GM23338 (cell line): ENCODE measurements around the gene ACTR8.

Experiments used
- EZH2 ChIP-seq: fragments of 200-600 bp; sonication (generic); IDR thresholded peaks from one replicate; pipeline ENCODE4 v1.8.0; 2017; ENCODE audit warnings: antibody characterized with exemption, mild to moderate bottlenecking, low read depth; ENCODE audit not compliant: unreplicated experiment
- JUNB ChIP-seq: IDR thresholded peaks from one replicate; pipeline ENCODE4 v1.6.1; 2016; ENCODE audit warnings: antibody characterized with exemption; ENCODE audit not compliant: unreplicated experiment
- POLR2AphosphoS5 ChIP-seq: IDR thresholded peaks from 2 replicates; pipeline ENCODE4 v1.6.1; 2016; ENCODE audit warnings: antibody characterized with exemption, low read depth
- ZNF114 ChIP-seq: fragments of 250-450 bp; sonication (Bioruptor Pico); IDR thresholded peaks from 2 replicates; pipeline ENCODE4 v1.5.0; 2020; ENCODE audit warnings: mild to moderate bottlenecking, moderate library complexity
- ZNF331 ChIP-seq: fragments of 250-450 bp; sonication (Bioruptor Pico); IDR thresholded peaks from 2 replicates; pipeline ENCODE4 v1.5.0; 2020; ENCODE audit warnings: low read depth, mild to moderate bottlenecking, moderate library complexity
- TF ChIP-seq, protein P1 (sequence below), 2 experiments: fragments of 200-600 bp in 1 of 2; sonication (generic) in 1 of 2; conservative IDR thresholded peaks; 2 replicates each; pipeline versions ENCODE4 v1.5.1 to v1.6.1; 2016 to 2017; ENCODE audit warnings: antibody characterized with exemption in 2 of 2, low read depth in 2 of 2, mild to moderate bottlenecking in 2 of 2, moderate library complexity in 1 of 2

DNA sequence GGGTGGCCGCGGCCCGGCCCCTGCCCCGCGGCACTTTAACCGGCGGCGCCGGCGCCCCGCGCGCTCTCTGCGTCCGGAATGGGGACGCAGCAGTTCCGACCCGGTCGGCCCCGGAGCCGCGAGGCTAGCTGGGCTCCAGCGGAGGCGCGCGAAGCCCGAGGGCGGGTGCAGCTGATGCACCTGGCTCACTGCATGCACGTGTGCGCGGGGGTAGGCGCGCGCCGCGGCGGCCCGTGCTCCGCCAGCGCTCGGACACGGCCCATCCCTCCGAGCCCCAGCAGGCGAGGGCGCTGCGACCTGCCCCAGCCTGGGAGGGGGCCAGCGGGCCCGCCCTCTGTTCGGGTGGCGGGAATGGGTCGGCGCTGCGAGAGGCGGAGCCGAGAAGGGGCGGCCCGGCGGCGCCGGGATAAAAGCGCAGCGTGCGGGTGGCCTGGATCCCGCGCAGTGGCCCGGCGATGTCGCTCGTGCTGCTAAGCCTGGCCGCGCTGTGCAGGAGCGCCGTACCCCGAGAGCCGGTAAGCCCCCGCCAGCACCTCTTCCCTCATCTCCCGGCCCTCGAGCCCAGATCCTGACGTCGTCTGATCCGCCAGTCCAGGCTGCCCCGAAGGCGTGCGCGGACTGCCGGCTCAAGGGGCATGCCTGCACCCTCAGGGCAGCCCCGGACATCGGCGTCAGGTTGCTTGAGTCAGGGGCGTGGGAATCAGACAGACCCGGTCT is 35.7 kb downstream of the ACTR8 start, which contains the start of the genes CHDH and IL17RB:
- TF ChIP-seq EZH2 (no peak), POLR2AphosphoS5 (0 out of 2 replicates have a peak, but pooled peaks have one; percentile 45), ZNF331 (CRISPR knock-in tag) (no peak), ZNF114 (CRISPR knock-in tag) (no peak), JUNB (no peak)
- TF ChIP-seq, protein P1, sequence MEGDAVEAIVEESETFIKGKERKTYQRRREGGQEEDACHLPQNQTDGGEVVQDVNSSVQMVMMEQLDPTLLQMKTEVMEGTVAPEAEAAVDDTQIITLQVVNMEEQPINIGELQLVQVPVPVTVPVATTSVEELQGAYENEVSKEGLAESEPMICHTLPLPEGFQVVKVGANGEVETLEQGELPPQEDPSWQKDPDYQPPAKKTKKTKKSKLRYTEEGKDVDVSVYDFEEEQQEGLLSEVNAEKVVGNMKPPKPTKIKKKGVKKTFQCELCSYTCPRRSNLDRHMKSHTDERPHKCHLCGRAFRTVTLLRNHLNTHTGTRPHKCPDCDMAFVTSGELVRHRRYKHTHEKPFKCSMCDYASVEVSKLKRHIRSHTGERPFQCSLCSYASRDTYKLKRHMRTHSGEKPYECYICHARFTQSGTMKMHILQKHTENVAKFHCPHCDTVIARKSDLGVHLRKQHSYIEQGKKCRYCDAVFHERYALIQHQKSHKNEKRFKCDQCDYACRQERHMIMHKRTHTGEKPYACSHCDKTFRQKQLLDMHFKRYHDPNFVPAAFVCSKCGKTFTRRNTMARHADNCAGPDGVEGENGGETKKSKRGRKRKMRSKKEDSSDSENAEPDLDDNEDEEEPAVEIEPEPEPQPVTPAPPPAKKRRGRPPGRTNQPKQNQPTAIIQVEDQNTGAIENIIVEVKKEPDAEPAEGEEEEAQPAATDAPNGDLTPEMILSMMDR (conservative IDR thresholded peaks at IDR 0.05; ENCODE audit: low read depth in 2 of 2), result peak in 1 of 2 experiments; percentile 23; a peak in 2 of 4 replicates
